ENCODE results near the gene PAPPA. TPM values are rescaled to one million over a fixed set of nuclear protein-coding genes. Genes with fewer than 3 reads are reported as not detected.

The PAPPA gene
- total and polyA plus RNA-seq, 9 donors: 0.61 to 5.5 (median 2.6) TPM

GRCh38 chr9:116238776-116239340 lies 85.3 kb downstream of the PAPPA start:
- Histone ChIP-seq H3K9me3 (no peaks in the 10 kb centered on the region), H3K36me3 (no peaks in the 10 kb centered on the region), H3K4me1 (ENCODE audit: insufficient read depth) (peaks cover 6% of the 10 kb centered on the region), H3K4me3 (no peak overlapping the region), H3K27me3 (no peaks in the 10 kb centered on the region), H3K27ac (no peak overlapping the region)
- WGBS, 3 donors: 20 to 27% (median 21%) methylated on average over 1 of the region's 1 CpG
- intact Hi-C loops (cut with DNase I): no loop called here
- no peak for TF ChIP-seq EP300 (IDR thresholded peaks at IDR 0.05)
- TF ChIP-seq POLR2A (IDR thresholded peaks at IDR 0.05): no peak
- TF ChIP-seq CTCF (IDR thresholded peaks at IDR 0.05): no peak
- DNase-seq: no peak

- no peaks in the 10 kb centered on the region for H3K27me3 ChIP-seq
- intact Hi-C loops (cut with DNase I): no loop called here
- no peaks in the 10 kb centered on the region for H3K9me3 ChIP-seq
- no peak for TF ChIP-seq EP300 (IDR thresholded peaks at IDR 0.05)
- TF ChIP-seq POLR2A (IDR thresholded peaks at IDR 0.05): no peak
- no peak for TF ChIP-seq CTCF (IDR thresholded peaks at IDR 0.05)
- no peak overlapping the region for H3K27ac ChIP-seq
- peaks cover 3% of the 10 kb centered on the region for H3K4me1 ChIP-seq (ENCODE audit: insufficient read depth)
- no peak overlapping the region for H3K4me3 ChIP-seq
- no peaks in the 10 kb centered on the region for H3K36me3 ChIP-seq
- WGBS, 3 donors: 90 to 93% (median 91%) methylated on average over 1 of the region's 1 CpG
- no peak for DNase-seq
These were observed 90.1 kb downstream of the PAPPA start for GRCh38 chr9:116243708-116244107.

DNA sequence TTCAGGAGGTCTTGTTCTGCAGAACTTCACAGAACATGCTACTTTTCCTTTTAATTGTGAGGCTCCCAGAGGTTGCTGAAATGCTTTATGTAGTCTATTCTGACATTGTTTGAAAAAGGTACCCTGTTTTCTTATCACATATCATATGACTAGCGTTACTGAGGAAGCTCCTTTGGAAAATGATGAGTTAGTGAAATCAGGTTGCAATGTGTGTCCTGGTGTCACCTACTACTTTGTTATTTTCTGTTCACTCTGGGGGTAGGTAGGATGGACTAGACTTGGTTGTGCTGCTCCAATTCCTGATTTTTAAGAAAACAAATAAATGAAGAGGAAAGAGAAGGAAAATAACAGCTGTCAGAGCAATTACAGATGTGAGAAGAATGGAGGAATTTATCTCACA lies 93.7 kb downstream of the PAPPA start:
- Histone ChIP-seq H3K4me3 (no peak overlapping the region), H3K27ac (no peak overlapping the region), H3K36me3 (no peaks in the 10 kb centered on the region), H3K9me3 (no peaks in the 10 kb centered on the region), H3K27me3 (no peaks in the 10 kb centered on the region), H3K4me1 (ENCODE audit: insufficient read depth) (no peaks in the 10 kb centered on the region)
- TF ChIP-seq POLR2A (IDR thresholded peaks at IDR 0.05) (no peak), CTCF (IDR thresholded peaks at IDR 0.05) (no peak), EP300 (IDR thresholded peaks at IDR 0.05) (no peak)
- intact Hi-C loops (cut with DNase I): no loop called here
- DNase-seq: no peak
- WGBS, 3 donors: 61 to 67% (median 64%) methylated on average over 1 of the region's 1 CpG

DNA sequence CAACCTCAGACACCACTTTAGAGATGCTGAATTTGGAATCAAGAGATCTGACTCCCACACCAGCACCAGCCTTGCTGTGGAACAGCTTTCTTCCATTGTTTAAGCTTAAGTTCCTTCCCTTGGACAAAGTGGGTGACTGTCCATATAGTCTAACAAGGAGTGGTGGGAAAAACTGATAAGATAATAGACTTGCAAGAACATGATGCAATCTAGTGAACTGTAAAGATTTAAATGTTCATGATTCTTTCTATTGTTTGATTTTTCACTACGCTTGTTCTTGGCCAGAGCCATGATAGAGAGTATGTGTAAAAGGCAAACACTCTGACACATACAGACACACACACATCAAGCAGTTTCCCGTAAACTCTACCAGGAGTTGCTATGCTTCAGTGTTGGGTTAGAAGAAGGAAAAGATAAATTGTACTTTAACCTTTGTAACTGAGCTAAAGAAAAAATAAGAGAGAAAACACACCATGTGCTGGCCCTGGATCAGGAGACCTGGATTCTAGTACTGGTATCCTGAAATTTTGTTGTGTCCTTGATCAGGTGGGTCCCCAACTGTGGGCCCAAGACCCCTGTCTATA lies 94.3 kb downstream of the PAPPA start:
- Histone ChIP-seq H3K27ac (no peak overlapping the region), H3K9me3 (no peaks in the 10 kb centered on the region), H3K4me3 (no peak overlapping the region), H3K36me3 (no peaks in the 10 kb centered on the region), H3K27me3 (no peaks in the 10 kb centered on the region), H3K4me1 (ENCODE audit: insufficient read depth) (no peaks in the 10 kb centered on the region)
- DNase-seq: no peak
- intact Hi-C loops (cut with DNase I): no loop called here
- WGBS, 3 donors: 76 to 82% (median 77%) methylated on average over 2 of the region's 2 CpGs
- TF ChIP-seq EP300 (IDR thresholded peaks at IDR 0.05): no peak

- intact Hi-C loops (cut with DNase I): no loop called here
- H3K27me3 ChIP-seq: no peaks in the 10 kb centered on the region
- H3K9me3 ChIP-seq: no peaks in the 10 kb centered on the region
- H3K36me3 ChIP-seq: no peaks in the 10 kb centered on the region
- TF ChIP-seq EP300 (IDR thresholded peaks at IDR 0.05) (no peak), CTCF (IDR thresholded peaks at IDR 0.05) (no peak), POLR2A (IDR thresholded peaks at IDR 0.05) (no peak)
- H3K4me1 ChIP-seq (ENCODE audit: insufficient read depth): no peaks in the 10 kb centered on the region
- H3K27ac ChIP-seq: no peak overlapping the region
- no peak for DNase-seq
- no peak overlapping the region for H3K4me3 ChIP-seq
- WGBS, 3 donors: 87 to 92% (median 88%) methylated on average over 4 of the region's 4 CpGs
These were observed 97.3 kb downstream of the PAPPA start for GRCh38 chr9:116250891-116251290.
